SK-N-MC (cell line): ENCODE measurements around the gene SPACDR.

Experiments used
- EZH2 ChIP-seq: fragments of 200-600 bp; sonication (generic); IDR thresholded peaks from one replicate; pipeline ENCODE4 v1.6.1; 2017; ENCODE audit warnings: antibody characterized with exemption
- FOXP2 ChIP-seq: optimal IDR thresholded peaks from 2 replicates; pipeline ENCODE3; 2011; ENCODE audit warnings: mild to moderate bottlenecking, moderate library complexity; ENCODE audit not compliant: insufficient read depth; ENCODE audit errors: extremely low read length, control extremely low read depth
- POLR2AphosphoS5 ChIP-seq: IDR thresholded peaks from 2 replicates; pipeline ENCODE4 v1.6.1; 2012; ENCODE audit warnings: mild to moderate bottlenecking, low read depth, low read length, borderline replicate concordance

- TF ChIP-seq POLR2AphosphoS5 (no peak), EZH2 (no peak), FOXP2 (no peak)
These were observed 42.4 kb upstream of the SPACDR start for GRCh38 chr7:100506356-100506923.
